CD8-positive, alpha-beta memory T cell (primary cell): ENCODE data around the gene CFAP157. TPM values are rescaled to one million over a fixed set of nuclear protein-coding genes. Genes with fewer than 3 reads are reported as not detected.

Experiments used
- CTCF ChIA-PET: fragments of 350-600 bp; sonication (Branson Sonifier 250); formaldehyde crosslinking; loops from one replicate; lab custom pipeline; 2021; ENCODE audit warnings: antibody characterized with exemption; lab: Charles Lee
- POLR2A ChIA-PET: fragments of 350-600 bp; sonication (Branson Sonifier 250); formaldehyde crosslinking; loops from one replicate; lab custom pipeline; 2021; ENCODE audit warnings: antibody characterized with exemption; lab: Charles Lee
- DNase-seq, 5 donors: peaks; one replicate each; pipeline versions ENCODE4 v3.0.0 to v3.0.0-alpha.2; 2020 to 2022; ENCODE audit warnings: mixed read lengths in 1 of 5
- H3K27ac ChIP-seq: one replicate; pipeline ENCODE4 v1.7.0; 2013; ENCODE audit warnings: low read depth, mild to moderate bottlenecking, low read length, moderate library complexity
- H3K27me3 ChIP-seq: 2 replicates; pipeline ENCODE4 v1.7.0; 2013; ENCODE audit warnings: low read length, mild to moderate bottlenecking; ENCODE audit not compliant: insufficient read depth, poor library complexity, severe bottlenecking
- H3K36me3 ChIP-seq: 2 replicates; pipeline ENCODE4 v1.7.0; 2013; ENCODE audit warnings: mild to moderate bottlenecking, low read length, moderate library complexity; ENCODE audit not compliant: insufficient read depth
- H3K4me1 ChIP-seq: 2 replicates; pipeline ENCODE4 v1.7.0; 2013; ENCODE audit warnings: mild to moderate bottlenecking, low read length, moderate library complexity; ENCODE audit not compliant: insufficient read depth
- H3K4me3 ChIP-seq: 2 replicates; pipeline ENCODE4 v1.7.0; 2013; ENCODE audit warnings: mild to moderate bottlenecking, low read length
- H3K9me3 ChIP-seq: 2 replicates; pipeline ENCODE4 v1.7.0; 2013; ENCODE audit warnings: mild to moderate bottlenecking, low read length
- H3K27ac Mint-ChIP-seq, 8 donors: one replicate each; pipeline ENCODE4 v1.8.0; 2020 to 2021; ENCODE audit warnings: mixed read lengths in 8 of 8, mild to moderate bottlenecking in 6 of 8, inconsistent platforms in 3 of 8, moderate library complexity in 3 of 8
- H3K27me3 Mint-ChIP-seq, 2 donors: one replicate each; pipeline ENCODE4 v1.8.0; 2020 to 2021; ENCODE audit warnings: mixed read lengths in 2 of 2, mild to moderate bottlenecking in 1 of 2, moderate library complexity in 1 of 2
- H3K36me3 Mint-ChIP-seq, 3 donors: one replicate each; pipeline ENCODE4 v1.8.0; 2020 to 2021; ENCODE audit warnings: mixed read lengths in 3 of 3, inconsistent platforms in 1 of 3, mild to moderate bottlenecking in 1 of 3
- H3K4me1 Mint-ChIP-seq, 3 donors: one replicate each; pipeline ENCODE4 v1.8.0; 2020 to 2021; ENCODE audit warnings: mixed read lengths in 3 of 3, inconsistent platforms in 1 of 3, mild to moderate bottlenecking in 1 of 3
- H3K4me3 Mint-ChIP-seq, 7 donors: one replicate each; pipeline ENCODE4 v1.8.0; 2020 to 2021; ENCODE audit warnings: mixed read lengths in 7 of 7, mild to moderate bottlenecking in 6 of 7, moderate library complexity in 4 of 7, inconsistent platforms in 2 of 7
- H3K9me3 Mint-ChIP-seq, 5 donors: one replicate each; pipeline ENCODE4 v1.8.0; 2020 to 2022; ENCODE audit warnings: mixed read lengths in 5 of 5, mild to moderate bottlenecking in 3 of 5, moderate library complexity in 2 of 5, inconsistent platforms in 1 of 5
- polyA plus RNA-seq: library from polyadenylated mRNA; unstranded; fragments of 300-500 nt; fragmentation: Illumina TruSeq; gene quantifications from one replicate; pipeline ENCODE4 v1.2.3, GENCODE V29; 2021
- total RNA-seq, 2 experiments: library from RNA; stranded (reverse); gene quantifications; one replicate each; pipeline ENCODE4 v1.2.3, GENCODE V29; 2021

CFAP157 gene
- total and polyA plus RNA-seq, 3 experiments from 2014 or later = 0.33 TPM; not detected in 2

DNA sequence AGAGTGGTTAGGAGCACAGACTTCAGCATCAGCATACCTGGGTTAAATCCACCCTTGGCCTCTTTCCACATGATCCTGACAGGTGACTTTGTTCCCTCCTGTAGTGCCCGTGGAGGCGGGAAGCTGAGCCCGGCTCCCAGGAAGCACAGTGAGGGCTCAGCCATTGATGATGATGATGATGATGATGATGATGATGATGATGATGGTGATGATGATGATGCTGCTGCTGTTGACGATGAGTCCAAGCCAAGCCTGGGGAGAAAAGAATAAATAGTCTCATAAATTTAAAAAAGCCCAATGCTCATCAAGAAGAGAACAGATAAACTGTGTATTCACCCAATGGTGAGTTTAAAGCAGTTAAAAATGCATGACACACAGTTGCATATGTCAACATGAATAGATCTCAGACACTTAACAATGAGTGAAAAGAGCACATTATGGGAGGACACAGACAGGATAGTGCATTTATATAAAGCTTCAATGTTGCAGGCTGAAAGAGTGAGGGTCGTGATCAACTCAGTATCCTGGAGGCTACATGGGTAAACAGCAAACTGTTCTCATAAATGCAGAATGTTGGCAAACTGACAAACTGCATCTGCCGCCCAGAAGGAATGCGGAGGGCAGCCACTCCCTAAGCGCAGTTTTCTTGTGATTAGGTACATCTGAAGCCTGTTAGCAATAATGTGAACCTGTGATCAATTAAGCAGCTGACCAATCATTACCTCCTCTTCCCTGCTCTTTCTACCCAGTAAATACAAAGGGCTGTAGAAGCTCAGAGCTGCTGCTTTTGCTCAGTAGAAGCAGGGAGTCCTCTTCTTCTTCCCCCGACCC is 11.7 kb upstream of the CFAP157 start:
- POLR2A ChIA-PET = no interaction called here
- no peak overlapping the region for H3K27ac Mint-ChIP-seq

DNA sequence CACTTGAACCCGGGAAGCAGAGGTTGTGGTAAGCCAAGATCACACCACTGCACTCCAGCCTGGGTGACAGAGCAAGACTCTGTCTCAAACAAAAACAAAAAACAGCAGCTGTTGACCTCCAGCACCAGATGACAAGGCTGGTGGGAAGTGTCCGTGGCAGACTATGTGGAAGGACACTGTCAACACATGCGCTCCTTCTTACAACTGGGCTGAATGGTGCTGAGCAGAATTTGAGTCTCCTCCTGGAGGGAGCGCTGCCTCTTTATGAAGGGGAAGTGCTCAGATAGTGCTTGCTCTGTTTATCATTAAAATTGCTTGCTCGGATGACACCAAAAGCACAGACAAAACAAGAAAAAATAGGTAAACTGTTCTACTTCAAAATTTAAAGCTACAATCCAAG is 9.2 kb upstream of the CFAP157 start:
- no peaks in the 10 kb centered on the region for H3K9me3 Mint-ChIP-seq
- Histone ChIP-seq H3K27me3 (no peaks in the 10 kb centered on the region), H3K27ac (no peak overlapping the region), H3K4me3 (no peak overlapping the region), H3K4me1 (peaks cover 14% of the 10 kb centered on the region), H3K36me3 (no peaks in the 10 kb centered on the region), H3K9me3 (no peaks in the 10 kb centered on the region)
- DNase-seq = peak in 1 of 5 donors; percentile 8
- H3K36me3 Mint-ChIP-seq = peaks cover 0 to 10% (median 1%) of the 10 kb centered on the region in 3 donors
- H3K4me1 Mint-ChIP-seq = peaks cover 14 to 21% (median 16%) of the 10 kb centered on the region in 3 donors
- POLR2A ChIA-PET = no interaction called here
- peak overlapping the region in 2 of 7 donors; percentile 1 to 32 for H3K4me3 Mint-ChIP-seq
- peak overlapping the region in 1 of 8 donors; percentile 6 for H3K27ac Mint-ChIP-seq
- CTCF ChIA-PET = interaction anchor here (1.2 to 1.5 kb wide), 2 partner anchors 17 to 37 kb away, joined by 4 to 5 read pairs; partner anchors contain the start of genes PTRH1 and TOR2A
- H3K27me3 Mint-ChIP-seq = peaks cover 0 to 2% of the 10 kb centered on the region in 2 donors

More for the DNA sequence above, 11.7 kb upstream of the CFAP157 start:
- peaks cover 0 to 4% of the 10 kb centered on the region in 2 donors for H3K27me3 Mint-ChIP-seq
- H3K4me1 Mint-ChIP-seq = peaks cover 10 to 17% (median 11%) of the 10 kb centered on the region in 3 donors
- no peak overlapping the region for H3K4me3 Mint-ChIP-seq
- no peak for DNase-seq
- CTCF ChIA-PET = no interaction called here
- Histone ChIP-seq H3K36me3 (no peaks in the 10 kb centered on the region), H3K27me3 (no peaks in the 10 kb centered on the region), H3K9me3 (no peaks in the 10 kb centered on the region), H3K4me3 (no peak overlapping the region), H3K27ac (no peak overlapping the region), H3K4me1 (peaks cover 14% of the 10 kb centered on the region)
- no peaks in the 10 kb centered on the region for H3K9me3 Mint-ChIP-seq
- H3K36me3 Mint-ChIP-seq = peaks cover 0 to 18% (median 1%) of the 10 kb centered on the region in 3 donors

DNA sequence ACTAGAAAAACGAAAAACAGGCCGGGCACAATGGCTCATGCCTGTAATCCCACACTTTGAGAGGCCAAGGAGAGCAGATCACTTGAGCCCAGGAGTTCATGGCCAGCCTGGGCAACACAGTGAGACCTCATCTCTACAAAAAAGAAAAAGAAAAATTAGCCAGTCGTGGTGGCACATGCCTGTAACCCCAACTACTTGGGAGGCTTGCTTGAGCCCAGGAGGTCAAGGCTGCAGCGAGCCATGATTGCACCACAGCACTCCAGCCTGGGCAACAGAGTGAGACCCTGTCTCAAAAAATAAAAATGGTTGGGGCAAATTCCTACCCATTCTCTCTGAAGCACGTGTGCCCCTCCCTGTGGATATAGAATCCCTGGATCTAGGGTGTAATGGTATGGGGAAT is 8.4 kb upstream of the CFAP157 start:
- Histone ChIP-seq H3K9me3 (no peaks in the 10 kb centered on the region), H3K36me3 (no peaks in the 10 kb centered on the region), H3K4me1 (peaks cover 14% of the 10 kb centered on the region), H3K27me3 (no peaks in the 10 kb centered on the region), H3K4me3 (no peak overlapping the region), H3K27ac (no peak overlapping the region)
- Mint-ChIP-seq H3K4me1 (peaks cover 14 to 21% (median 16%) of the 10 kb centered on the region in 3 donors), H3K27me3 (peaks cover 0 to 2% of the 10 kb centered on the region in 2 donors), H3K4me3 (peak overlapping the region in 5 of 7 donors; percentile 1 to 89 (median 44)), H3K36me3 (peaks cover 0 to 7% (median 1%) of the 10 kb centered on the region in 3 donors), H3K27ac (peak overlapping the region in 4 of 8 donors; percentile 6 to 56 (median 34)), H3K9me3 (no peaks in the 10 kb centered on the region)
- POLR2A ChIA-PET = no interaction called here
- peak in 1 of 5 donors; percentile 34 for DNase-seq
- CTCF ChIA-PET = interaction anchor here (1.5 kb wide), 1 partner anchor 17 kb away, joined by 4 read pairs; the partner anchor contains the start of gene PTRH1

DNA sequence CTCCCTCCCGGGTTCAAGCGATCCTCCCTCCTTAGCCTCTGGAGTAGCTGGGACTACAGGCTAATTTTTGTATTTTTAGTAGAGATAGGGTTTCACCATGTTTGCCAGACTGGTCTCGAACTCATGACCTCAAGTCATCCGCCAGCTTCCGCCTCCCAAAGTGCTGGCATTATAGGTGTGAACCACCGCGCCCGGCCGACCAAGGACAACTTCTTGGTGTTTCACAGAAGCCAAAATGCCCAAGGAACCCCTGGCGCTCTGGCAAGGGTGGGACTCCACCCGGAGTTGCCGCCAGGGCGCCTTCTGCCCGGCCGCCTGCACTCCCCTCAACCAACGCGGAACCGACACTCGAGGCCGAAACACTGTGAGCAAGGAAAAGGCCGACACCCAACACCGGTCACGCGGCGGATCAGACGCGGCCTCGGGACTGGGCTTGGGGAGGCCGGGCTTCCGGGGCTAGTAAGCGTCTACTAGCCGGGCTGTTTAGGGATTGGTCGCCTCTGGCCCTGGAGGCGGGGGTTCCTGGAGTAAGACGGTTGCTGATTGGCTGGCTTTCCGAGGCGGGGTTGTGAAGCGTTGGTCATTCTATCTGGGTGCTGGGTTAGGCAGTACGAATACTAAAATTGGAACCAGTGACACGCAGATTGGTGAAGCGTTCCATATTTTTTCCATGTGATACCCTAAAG is 7.7 kb upstream of the CFAP157 start:
- Histone ChIP-seq H3K36me3 (no peaks in the 10 kb centered on the region), H3K27ac (peak overlapping the region; percentile 75), H3K9me3 (no peaks in the 10 kb centered on the region), H3K27me3 (no peaks in the 10 kb centered on the region), H3K4me3 (peak overlapping the region; percentile 48), H3K4me1 (peaks cover 14% of the 10 kb centered on the region)
- peaks cover 0 to 2% of the 10 kb centered on the region in 2 donors for H3K27me3 Mint-ChIP-seq
- DNase-seq = peak; percentile 76 to 90 (median 81)
- ChIA-PET POLR2A (interaction anchor here (0.6 kb wide), 2 partner anchors 30 to 33 kb away, joined by 3 to 6 read pairs; no protein-coding TSS in a partner anchor), CTCF (interaction anchor here (1.4 kb wide), 1 partner anchor 36 kb away, joined by 4 read pairs; the partner anchor contains the start of gene TOR2A)
- H3K27ac Mint-ChIP-seq = peak overlapping the region; percentile 10 to 93 (median 90)
- H3K36me3 Mint-ChIP-seq = peaks cover 0 to 1% (median under 1%) of the 10 kb centered on the region in 3 donors
- H3K9me3 Mint-ChIP-seq = no peaks in the 10 kb centered on the region
- H3K4me3 Mint-ChIP-seq = peak overlapping the region; percentile 29 to 89 (median 83)
- peaks cover 14 to 21% (median 16%) of the 10 kb centered on the region in 3 donors for H3K4me1 Mint-ChIP-seq

DNA sequence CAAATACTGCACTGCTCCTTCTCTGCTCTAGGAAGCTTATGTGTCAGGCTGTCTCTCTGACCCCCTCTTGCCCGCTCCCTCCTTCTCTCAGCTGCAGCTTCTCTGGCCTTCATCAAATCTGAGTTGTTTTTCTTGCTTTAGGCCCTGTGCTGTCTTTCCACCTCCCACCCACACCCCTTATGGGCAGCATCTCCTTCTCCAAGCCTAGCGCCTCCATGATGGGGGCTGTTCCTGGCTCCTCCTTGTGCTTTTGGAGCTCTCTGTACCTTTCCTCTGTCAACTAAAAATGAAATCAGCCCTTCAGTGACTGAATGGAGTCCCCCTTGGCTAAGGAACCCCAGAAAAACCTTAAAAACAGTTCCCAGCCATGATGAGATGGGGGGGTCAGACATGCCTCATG is 6.6 kb upstream of the CFAP157 start:
- peak overlapping the region in 5 of 7 donors; percentile 38 to 82 (median 58) for H3K4me3 Mint-ChIP-seq
- CTCF ChIA-PET = interaction anchor here (1.4 kb wide), 1 partner anchor 35 kb away, joined by 4 read pairs; the partner anchor contains the start of gene TOR2A

DNA sequence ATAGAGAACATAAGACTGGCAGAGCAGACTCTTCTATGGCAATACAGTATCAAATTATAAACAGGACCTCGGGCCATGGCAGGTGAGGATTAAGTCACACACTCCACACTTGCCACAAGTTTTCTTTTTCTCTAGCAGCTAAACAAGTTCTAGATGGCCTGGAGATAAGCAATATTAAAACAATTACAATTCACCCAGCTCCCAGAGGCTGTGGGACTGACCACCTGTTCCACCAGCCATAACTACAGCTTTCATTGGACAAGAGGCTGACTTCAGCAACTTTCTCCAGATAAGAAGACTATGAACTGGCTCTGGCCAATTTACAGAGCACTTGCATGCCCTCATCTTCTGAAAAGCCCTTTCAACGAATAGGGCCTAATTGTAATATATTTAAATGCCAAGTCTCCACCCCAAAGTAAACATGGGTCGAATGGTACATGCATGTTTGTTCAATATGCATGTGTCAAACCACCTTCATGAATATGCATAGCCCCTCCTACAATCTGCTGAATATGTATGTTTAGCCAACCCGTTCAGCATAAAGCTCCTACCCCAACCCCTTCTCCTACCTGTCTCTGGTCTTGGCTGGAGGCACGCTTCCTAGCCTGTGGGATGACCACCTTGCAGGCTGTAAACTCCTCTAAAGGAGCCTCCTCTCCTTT is 6.1 kb upstream of the CFAP157 start:
- H3K4me1 ChIP-seq = peaks cover 14% of the 10 kb centered on the region
- H3K36me3 ChIP-seq = no peaks in the 10 kb centered on the region
- ChIA-PET CTCF (interaction anchor here (1.4 kb wide), 1 partner anchor 34 kb away, joined by 4 read pairs; the partner anchor contains the start of gene TOR2A), POLR2A (no interaction called here)
- no peak overlapping the region for H3K27ac ChIP-seq
- H3K9me3 ChIP-seq = no peaks in the 10 kb centered on the region
- Mint-ChIP-seq H3K9me3 (no peaks in the 10 kb centered on the region), H3K36me3 (peaks cover 0 to 1% (median 0%) of the 10 kb centered on the region in 3 donors), H3K4me1 (peaks cover 14 to 21% (median 16%) of the 10 kb centered on the region in 3 donors), H3K27ac (peak overlapping the region in 2 of 8 donors; percentile 29 to 42), H3K4me3 (peak overlapping the region in 4 of 7 donors; percentile 5 to 58 (median 32)), H3K27me3 (peaks cover 0 to 2% of the 10 kb centered on the region in 2 donors)
- no peaks in the 10 kb centered on the region for H3K27me3 ChIP-seq
- DNase-seq = no peak
- no peak overlapping the region for H3K4me3 ChIP-seq

More for the DNA sequence above, 6.6 kb upstream of the CFAP157 start:
- Mint-ChIP-seq H3K27ac (peak overlapping the region in 1 of 8 donors; percentile 93), H3K9me3 (no peaks in the 10 kb centered on the region), H3K27me3 (peaks cover 0 to 2% of the 10 kb centered on the region in 2 donors), H3K36me3 (peaks cover 0 to 1% (median 0%) of the 10 kb centered on the region in 3 donors), H3K4me1 (peaks cover 14 to 21% (median 16%) of the 10 kb centered on the region in 3 donors)
- no peaks in the 10 kb centered on the region for H3K36me3 ChIP-seq
- no peaks in the 10 kb centered on the region for H3K9me3 ChIP-seq
- no peak overlapping the region for H3K4me3 ChIP-seq
- peak overlapping the region; percentile 31 for H3K27ac ChIP-seq
- DNase-seq = no peak
- POLR2A ChIA-PET = no interaction called here
- H3K27me3 ChIP-seq = no peaks in the 10 kb centered on the region
- peaks cover 14% of the 10 kb centered on the region for H3K4me1 ChIP-seq

DNA sequence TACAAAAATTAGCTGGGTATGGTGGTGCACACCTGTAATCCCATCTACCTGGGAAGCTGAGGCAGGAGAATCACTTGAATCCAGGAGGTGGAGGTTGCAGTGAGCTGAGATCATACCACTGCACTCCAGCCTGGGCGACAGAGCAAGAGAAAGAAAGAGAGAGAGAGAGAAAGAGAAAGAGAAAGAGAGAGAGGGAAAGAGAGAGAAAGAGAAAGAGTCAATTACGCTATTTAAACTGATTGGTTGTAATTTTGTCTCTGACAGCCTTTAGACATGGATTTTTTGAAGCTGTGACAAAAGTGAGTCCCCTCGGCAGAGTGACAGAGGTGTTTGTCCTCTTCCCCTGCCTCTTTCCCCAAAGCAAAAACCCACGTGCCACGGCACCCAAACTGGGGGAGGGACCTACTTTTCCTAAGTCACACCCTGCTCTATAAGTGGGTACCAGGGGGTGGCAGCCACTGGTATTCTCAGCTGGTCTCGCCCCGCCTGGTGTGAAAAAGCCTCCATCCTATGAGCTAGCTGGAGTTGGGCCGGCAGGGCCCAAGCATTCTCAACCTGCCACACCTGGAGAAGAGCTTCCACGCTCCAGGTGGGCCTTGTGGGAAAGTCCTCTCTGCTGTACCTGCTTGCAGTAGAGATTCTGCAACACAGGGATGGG is 3.4 kb upstream of the CFAP157 start:
- H3K9me3 ChIP-seq = no peaks in the 10 kb centered on the region
- Mint-ChIP-seq H3K27ac (peak overlapping the region in 1 of 8 donors; percentile 82), H3K27me3 (peaks cover 0 to 2% of the 10 kb centered on the region in 2 donors), H3K4me3 (no peak overlapping the region), H3K9me3 (no peaks in the 10 kb centered on the region), H3K36me3 (peaks cover 0 to 1% (median 0%) of the 10 kb centered on the region in 3 donors), H3K4me1 (peaks cover 21 to 24% (median 21%) of the 10 kb centered on the region in 3 donors)
- H3K27ac ChIP-seq = no peak overlapping the region
- peaks cover 14% of the 10 kb centered on the region for H3K4me1 ChIP-seq
- no peaks in the 10 kb centered on the region for H3K36me3 ChIP-seq
- no peak for DNase-seq
- ChIA-PET POLR2A (no interaction called here), CTCF (no interaction called here)
- H3K4me3 ChIP-seq = no peak overlapping the region
- no peaks in the 10 kb centered on the region for H3K27me3 ChIP-seq
